Activated effector memory CD4-positive, alpha-beta T cell treated with Interleukin-2 at 50 U/mL for 16 hours (primary cell): ENCODE data around the gene NUP214.
"Not testable (repeated sequence)": the region's sequence is repeated elsewhere in the genome, so short reads cannot be mapped to it uniquely, and the experiment has no call there.

Source experiments
- DNase-seq: peaks from one replicate; pipeline ENCODE4 v3.0.0-alpha.2; 2020

Gene NUP214

DNA sequence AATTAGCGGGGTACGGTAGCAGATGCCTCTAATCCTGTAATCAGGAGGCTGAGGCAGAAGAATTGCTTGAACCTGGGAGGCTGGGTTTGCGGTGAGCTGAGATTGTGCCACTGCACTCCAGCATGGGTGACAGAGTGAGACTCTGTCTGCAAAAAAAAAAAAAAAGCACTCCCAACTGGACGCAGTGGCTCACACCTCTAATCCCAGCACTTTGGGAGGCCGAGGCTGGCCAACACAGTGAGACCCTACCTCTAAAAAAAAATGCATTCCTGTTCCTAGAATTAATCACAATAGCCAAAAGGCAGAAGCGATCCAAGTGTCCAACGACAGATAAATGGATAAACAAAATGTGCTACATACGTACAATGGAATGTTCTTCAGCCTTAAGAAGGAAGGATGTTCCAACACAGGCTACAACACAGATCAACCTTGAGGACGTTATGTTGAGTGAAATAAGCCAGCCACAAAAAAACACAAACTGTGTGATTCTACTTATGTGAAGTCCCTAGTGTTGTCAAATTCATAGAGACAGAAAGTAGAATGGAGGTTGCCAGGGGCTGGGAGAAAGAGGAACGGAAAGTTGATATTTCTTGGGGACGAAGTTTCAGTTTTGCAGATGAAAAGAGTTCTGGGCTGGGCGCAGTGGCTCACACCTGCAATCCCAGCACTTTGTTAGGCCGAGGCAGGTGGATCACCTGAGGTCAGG lies 137.1 kb downstream of the NUP214 start:
- DNase-seq, result no peak

GRCh38 chr9:131263033-131263343 lies 137.6 kb downstream of the NUP214 start:
- DNase-seq, result not testable (repeated sequence)

DNA sequence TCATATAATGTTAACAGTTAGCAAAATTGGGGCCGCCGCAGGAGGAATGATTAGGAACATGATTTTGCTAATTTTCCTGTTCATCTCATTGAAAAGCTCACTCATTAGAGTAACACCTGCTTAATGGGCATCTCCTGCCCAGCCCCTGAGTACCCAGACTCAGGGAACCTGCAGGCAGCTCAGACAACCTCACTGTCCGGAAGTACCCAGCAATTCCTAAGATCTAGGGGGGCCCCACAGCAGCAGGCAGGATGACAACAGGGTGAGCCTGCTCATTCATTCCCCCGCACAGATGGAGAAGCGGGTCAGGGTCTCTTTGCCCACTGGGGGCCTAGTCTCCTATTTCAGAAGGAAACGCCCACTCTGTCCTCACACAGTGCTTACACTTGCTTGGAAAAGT lies 138.3 kb downstream of the NUP214 start:
- DNase-seq, result no peak

- DNase-seq, result no peak
Observed at GRCh38 chr9:131264231-131264630, 138.8 kb downstream of the NUP214 start.

GRCh38 chr9:131266266-131267229 lies 141.2 kb downstream of the NUP214 start:
- no peak for DNase-seq

GRCh38 chr9:131270171-131271015 lies 145.0 kb downstream of the NUP214 start:
- no peak for DNase-seq

DNA sequence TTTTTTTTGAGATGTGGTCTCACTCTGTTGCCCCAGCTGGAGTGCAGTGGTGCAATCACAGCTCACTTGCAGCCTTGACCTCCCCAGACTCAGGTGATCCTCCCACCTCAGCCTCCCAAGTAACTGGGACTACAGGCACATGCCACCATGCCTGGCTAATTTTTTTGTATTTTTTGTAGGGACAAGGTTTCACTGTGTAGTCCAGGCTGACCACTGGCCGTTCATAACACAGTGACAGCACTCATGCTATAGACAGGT lies 145.6 kb downstream of the NUP214 start:
- not testable (repeated sequence) for DNase-seq

DNA sequence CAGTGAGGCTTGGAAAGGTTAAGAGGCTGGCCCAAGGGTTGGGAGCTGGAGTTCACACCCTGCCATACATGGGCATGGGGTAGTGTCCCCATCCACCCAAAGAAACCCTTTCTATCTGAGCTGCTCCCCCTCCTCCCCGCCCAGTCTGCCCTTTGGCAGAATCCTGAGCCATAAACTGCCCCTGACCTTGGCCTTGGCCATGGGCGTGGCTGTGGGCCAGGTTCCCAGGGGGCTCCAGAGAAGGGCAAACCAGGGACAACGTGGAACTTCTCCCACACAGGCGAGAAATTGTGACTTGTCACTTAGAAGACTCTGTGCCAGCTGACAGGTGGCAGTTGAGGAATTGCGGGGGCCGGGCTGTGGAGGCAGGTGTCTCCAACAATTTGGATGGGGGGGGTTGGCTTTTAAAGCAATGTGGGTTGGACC lies 146.1 kb downstream of the NUP214 start:
- DNase-seq, result no peak

DNA sequence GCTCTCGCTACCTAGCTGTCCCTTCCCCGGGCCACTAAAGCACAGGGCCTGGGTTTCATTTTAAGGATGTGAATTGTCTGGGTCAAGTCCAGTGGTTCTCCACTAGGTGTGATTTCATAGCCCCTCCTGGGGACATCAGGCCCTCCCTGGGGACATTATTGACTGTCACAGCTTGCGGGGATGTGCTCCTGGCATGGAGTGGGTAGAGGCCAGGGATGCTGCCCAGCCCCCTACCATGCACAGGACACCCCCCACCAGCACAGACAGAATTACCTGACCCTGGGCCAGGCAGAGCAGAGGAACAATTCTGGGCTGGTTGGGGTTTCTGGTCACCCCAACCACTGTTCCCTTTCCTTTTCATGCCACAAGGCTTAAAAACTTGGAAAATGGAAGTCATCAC lies 146.8 kb downstream of the NUP214 start:
- no peak for DNase-seq

DNA sequence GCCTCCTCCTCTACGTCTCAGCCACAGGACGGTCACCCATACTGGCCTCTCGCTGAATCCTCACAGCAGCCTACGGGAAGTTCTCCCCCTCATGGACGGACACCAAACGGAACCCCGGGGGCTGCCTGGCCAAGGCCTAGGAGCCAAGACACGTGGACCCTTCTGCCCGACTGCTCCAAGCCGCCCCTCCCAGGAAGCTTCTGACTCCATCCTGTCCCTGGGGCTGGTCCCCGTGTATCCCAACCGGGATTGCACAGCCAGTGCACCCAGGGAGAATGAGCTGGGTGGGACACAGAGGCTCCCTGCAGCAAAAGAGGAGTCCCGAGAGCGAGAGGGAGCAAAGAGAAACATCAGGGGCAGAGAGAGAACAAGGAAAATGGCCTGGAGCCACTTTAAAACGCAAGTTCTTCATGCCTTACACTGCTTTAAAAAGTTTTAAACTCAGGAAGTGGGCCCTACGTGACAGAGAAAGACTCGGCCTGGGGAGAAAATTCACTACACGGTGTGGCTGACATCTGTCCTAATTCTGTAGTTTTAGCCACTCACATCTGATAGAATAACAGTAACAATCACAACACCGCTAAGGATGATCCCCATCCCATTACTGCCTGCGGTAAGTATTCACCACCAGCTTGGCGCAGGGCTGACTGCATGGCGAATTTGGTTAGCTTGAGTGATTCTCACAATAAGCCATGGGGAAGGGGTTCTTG lies 147.9 kb downstream of the NUP214 start:
- no peak for DNase-seq

- DNase-seq, result no peak
Observed at GRCh38 chr9:131273856-131274673, 148.7 kb downstream of the NUP214 start.

GRCh38 chr9:131274674-131275331 lies 149.4 kb downstream of the NUP214 start:
- no peak for DNase-seq

- no peak for DNase-seq
Observed at GRCh38 chr9:131275332-131276093, 150.1 kb downstream of the NUP214 start.

DNA sequence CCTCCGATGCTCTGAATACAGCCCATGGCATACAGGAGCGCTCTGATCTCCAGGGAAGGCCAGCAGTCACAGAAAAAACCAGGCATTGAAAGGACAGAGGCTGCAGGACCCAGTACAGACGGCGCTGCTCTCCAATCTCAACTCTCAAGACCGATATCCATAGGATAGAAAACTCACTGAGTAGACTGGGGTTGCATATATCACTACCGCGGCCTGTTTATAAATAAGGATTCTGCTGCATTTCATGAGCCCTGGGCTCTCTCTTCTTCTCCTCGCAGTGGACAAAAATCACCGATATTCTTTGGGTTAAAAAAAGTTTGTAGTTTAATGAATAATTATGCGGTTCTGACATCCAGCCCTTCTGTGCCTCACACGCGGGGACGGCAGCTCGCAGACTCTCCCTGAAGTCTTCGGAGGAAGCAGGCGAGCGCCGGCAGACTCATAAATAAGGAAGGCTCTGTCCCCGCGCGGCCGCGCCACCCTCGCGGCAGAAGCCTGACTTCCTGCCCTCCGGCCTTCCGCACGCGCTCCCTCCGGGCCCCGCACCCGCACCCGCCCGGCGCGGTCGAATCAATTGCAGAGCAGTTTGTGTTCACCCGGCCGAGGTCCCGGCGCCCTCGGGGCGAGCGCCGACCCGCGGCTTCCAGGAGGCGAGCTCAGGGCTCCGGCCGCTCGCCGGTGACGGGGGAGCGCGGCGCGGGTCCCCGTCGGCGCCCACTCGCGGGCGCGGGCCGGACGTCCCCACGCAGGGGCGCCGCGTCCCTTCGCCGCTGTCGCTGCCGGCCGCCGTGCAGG lies 150.9 kb downstream of the NUP214 start, which contains the start of gene FAM78A:
TSS of gene FAM78A (minus strand) at position 417 of the 795 bp plus-strand sequence. CDS start at position 86, 331 bp downstream.
- DNase-seq, result no peak

- no peak for DNase-seq
Observed at GRCh38 chr9:131276891-131277286, 151.5 kb downstream of the NUP214 start.

GRCh38 chr9:131277287-131277909 lies 152.0 kb downstream of the NUP214 start:
- DNase-seq, result no peak

GRCh38 chr9:131277910-131278701 lies 152.7 kb downstream of the NUP214 start:
- DNase-seq, result peak; percentile 55

GRCh38 chr9:131278702-131279111 lies 153.3 kb downstream of the NUP214 start:
- DNase-seq, result no peak
